ACC112 (cell line): ENCODE measurements around the gene MAPK1IP1L.
A peak's percentile ranks its signal among the peaks of the same experiment; 100 is the strongest.
"Not testable (repeated sequence)": the region's sequence is repeated elsewhere in the genome, so short reads cannot be mapped to it uniquely, and the experiment has no call there.

ENCODE experiments used
- H2AFZ ChIP-seq: fragments of 200-600 bp; sonication (generic); one replicate; pipeline ENCODE4 v1.6.0; 2017; ENCODE audit warnings: antibody characterized with exemption, low read length; ENCODE audit not compliant: unreplicated experiment
- H3K27ac ChIP-seq: fragments of 200-600 bp; sonication (generic); 2 replicates; pipeline ENCODE4 v1.5.1; 2014; ENCODE audit warnings: low read depth, mild to moderate bottlenecking, antibody characterized with exemption, low read length, moderate library complexity
- H3K27me3 ChIP-seq: fragments of 200-600 bp; sonication (generic); 2 replicates; pipeline ENCODE4 v1.6.1; 2014; ENCODE audit warnings: mild to moderate bottlenecking, antibody characterized with exemption, low read length, moderate library complexity, mixed read lengths; ENCODE audit not compliant: insufficient read depth
- H3K36me3 ChIP-seq: fragments of 200-600 bp; sonication (generic); 2 replicates; pipeline ENCODE4 v1.6.1; 2016; ENCODE audit warnings: mild to moderate bottlenecking, antibody characterized with exemption, low read length, moderate library complexity, mixed read lengths; ENCODE audit not compliant: insufficient read depth
- H3K4me1 ChIP-seq: fragments of 200-600 bp; sonication (generic); one replicate; pipeline ENCODE4 v1.6.1; 2016; ENCODE audit warnings: low read length, mixed read lengths; ENCODE audit not compliant: insufficient read depth, unreplicated experiment, control insufficient read depth
- H3K4me3 ChIP-seq: fragments of 200-600 bp; sonication (generic); 2 replicates; pipeline ENCODE4 v1.5.1; 2014; ENCODE audit warnings: mild to moderate bottlenecking, low read depth, low read length
- H3K79me2 ChIP-seq: fragments of 200-600 bp; sonication (generic); one replicate; pipeline ENCODE4 v1.6.0; 2016; ENCODE audit warnings: low read length; ENCODE audit not compliant: control insufficient read depth, unreplicated experiment, insufficient read depth

Gene MAPK1IP1L

GRCh38 chr14:55051423-55052268, at the start of gene MAPK1IP1L:
TSS of gene MAPK1IP1L (plus strand) at chr14:55051647. CDS start at chr14:55061684, 10,037 bp downstream.
- H3K4me1 ChIP-seq, result peaks cover 29% of the 10 kb centered on the region
- H3K4me3 ChIP-seq, result peak within 1 kb of the TSS; percentile 95
- peaks cover 50% of the 10 kb centered on the region for H3K79me2 ChIP-seq
- no peaks in the 10 kb centered on the region for H3K27me3 ChIP-seq
- H2AFZ ChIP-seq, result peak within 1 kb of the TSS; percentile 76
- peak within 1 kb of the TSS; percentile 99 for H3K27ac ChIP-seq
- peaks cover 20% of the 10 kb centered on the region for H3K36me3 ChIP-seq

- Histone ChIP-seq H3K4me3 (no peak overlapping the region), H3K36me3 (peaks cover 19% of the 10 kb centered on the region), H3K79me2 (no peaks in the 10 kb centered on the region), H3K4me1 (no peaks in the 10 kb centered on the region), H3K27me3 (no peaks in the 10 kb centered on the region), H2AFZ (no peak overlapping the region), H3K27ac (no peak overlapping the region)
These were observed 46.4 kb upstream of the MAPK1IP1L start for GRCh38 chr14:55005071-55005470.

GRCh38 chr14:55015006-55015405, 36.4 kb upstream of the MAPK1IP1L start:
- Histone ChIP-seq H3K36me3 (peaks cover 16% of the 10 kb centered on the region), H3K79me2 (peaks cover 22% of the 10 kb centered on the region), H3K27me3 (no peaks in the 10 kb centered on the region), H2AFZ (no peak overlapping the region), H3K4me3 (no peak overlapping the region), H3K27ac (no peak overlapping the region), H3K4me1 (peaks cover 6% of the 10 kb centered on the region)

DNA sequence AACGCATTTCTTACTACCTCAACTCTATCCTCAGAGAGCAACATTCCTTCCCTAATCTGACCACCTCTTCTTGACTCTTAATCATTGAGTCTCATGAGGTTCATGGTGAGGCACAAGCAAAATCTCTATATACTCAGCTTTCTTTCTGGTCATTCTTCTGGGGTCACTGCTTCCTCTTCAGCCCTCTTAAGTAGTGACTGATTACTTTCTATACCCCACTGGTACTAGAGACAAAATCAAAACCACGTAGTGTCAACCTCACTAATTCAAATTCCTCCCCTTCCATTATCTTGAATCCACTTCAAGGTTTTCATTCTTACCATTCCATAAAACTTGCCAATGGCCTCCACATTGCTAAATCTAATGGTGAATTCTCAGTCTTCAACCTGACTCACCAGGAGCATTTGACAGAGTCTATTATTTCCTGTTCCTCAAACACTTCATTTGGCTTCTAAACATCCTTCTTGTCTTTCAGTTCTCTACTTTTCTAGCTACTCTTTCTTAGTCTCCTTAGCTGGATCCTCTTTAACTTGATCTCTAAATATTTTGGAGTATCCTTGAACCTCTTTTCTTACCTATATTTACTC, 31.4 kb upstream of the MAPK1IP1L start:
- no peak overlapping the region for H3K27ac ChIP-seq
- no peaks in the 10 kb centered on the region for H3K4me1 ChIP-seq
- H3K4me3 ChIP-seq, result no peak overlapping the region
- no peaks in the 10 kb centered on the region for H3K27me3 ChIP-seq
- H3K36me3 ChIP-seq, result peaks cover 15% of the 10 kb centered on the region
- no peak overlapping the region for H2AFZ ChIP-seq
- H3K79me2 ChIP-seq, result peaks cover 48% of the 10 kb centered on the region

DNA sequence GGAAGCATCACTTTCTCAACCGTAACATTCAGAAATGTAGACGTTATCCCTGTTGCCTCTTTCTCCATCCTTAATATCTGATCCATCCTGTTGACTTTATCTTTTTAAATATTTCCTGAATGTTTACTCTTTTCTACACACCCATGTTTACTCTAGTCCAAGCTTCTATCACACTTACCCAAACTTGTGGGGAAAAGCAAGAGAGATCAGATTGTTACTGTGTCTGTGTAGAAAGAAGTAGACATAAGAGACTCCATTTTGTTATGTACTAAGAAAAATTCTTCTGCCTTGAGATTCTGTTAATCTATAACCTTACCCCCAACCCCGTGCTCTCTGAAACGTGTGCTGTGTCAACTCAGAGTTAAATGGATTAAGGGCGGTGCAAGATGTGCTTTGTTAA, 27.1 kb upstream of the MAPK1IP1L start:
- not testable (repeated sequence) for H3K4me3 ChIP-seq, H2AFZ ChIP-seq, H3K27ac ChIP-seq, H3K27me3 ChIP-seq
- H3K36me3 ChIP-seq, result peaks cover 15% of the 10 kb centered on the region; the same call in 1 of the 2 replicates
- peaks cover 11% of the 10 kb centered on the region for H3K4me1 ChIP-seq
- peaks cover 76% of the 10 kb centered on the region for H3K79me2 ChIP-seq

DNA sequence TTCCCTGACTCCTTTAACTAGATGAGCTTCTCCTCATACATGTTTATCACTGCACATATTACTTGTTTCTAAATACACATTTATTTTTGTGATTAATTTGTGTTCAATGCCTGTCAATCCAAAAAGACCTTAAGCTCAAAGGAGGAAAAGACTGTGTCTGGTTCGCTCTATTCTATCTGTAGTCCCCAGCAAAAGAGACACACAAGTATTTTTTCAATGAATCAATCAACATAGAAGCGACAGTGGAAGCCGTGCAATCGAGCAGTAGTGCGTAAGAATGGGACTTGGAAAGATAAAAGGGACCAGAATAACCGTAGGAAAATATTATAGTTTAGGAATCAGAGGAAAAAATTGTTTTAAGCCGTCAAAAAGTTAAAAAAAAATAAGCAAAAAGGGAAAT, 25.5 kb upstream of the MAPK1IP1L start:
- peaks cover 77% of the 10 kb centered on the region for H3K79me2 ChIP-seq
- H3K4me3 ChIP-seq, result peak overlapping the region; percentile 87
- H2AFZ ChIP-seq, result no peak overlapping the region
- H3K4me1 ChIP-seq, result peaks cover 23% of the 10 kb centered on the region
- no peaks in the 10 kb centered on the region for H3K27me3 ChIP-seq
- H3K27ac ChIP-seq, result peak overlapping the region; percentile 92
- peaks cover 15% of the 10 kb centered on the region; the same call in 1 of the 2 replicates for H3K36me3 ChIP-seq

DNA sequence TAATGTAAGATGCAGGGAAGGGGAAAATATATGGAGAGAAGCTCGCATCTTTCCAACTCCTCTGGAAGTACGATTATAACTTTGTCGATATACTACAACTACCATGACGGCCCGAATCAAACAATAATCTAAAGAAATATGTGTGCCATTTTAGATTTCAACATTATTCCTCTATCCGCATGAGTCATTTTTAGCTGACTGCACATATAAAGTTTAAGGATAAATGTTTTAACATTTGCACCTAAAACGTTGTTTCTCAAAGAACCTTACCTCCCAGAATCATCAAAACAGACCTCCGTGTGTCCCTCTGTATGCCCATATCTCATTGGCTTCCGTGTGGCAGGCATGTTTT, 25.0 kb upstream of the MAPK1IP1L start:
- Histone ChIP-seq H2AFZ (peak overlapping the region; percentile 89), H3K4me3 (peak overlapping the region; percentile 87), H3K27ac (peak overlapping the region; percentile 92), H3K36me3 (peaks cover 12% of the 10 kb centered on the region; the same call in 1 of the 2 replicates), H3K4me1 (peaks cover 28% of the 10 kb centered on the region), H3K27me3 (no peaks in the 10 kb centered on the region), H3K79me2 (peaks cover 81% of the 10 kb centered on the region)

DNA sequence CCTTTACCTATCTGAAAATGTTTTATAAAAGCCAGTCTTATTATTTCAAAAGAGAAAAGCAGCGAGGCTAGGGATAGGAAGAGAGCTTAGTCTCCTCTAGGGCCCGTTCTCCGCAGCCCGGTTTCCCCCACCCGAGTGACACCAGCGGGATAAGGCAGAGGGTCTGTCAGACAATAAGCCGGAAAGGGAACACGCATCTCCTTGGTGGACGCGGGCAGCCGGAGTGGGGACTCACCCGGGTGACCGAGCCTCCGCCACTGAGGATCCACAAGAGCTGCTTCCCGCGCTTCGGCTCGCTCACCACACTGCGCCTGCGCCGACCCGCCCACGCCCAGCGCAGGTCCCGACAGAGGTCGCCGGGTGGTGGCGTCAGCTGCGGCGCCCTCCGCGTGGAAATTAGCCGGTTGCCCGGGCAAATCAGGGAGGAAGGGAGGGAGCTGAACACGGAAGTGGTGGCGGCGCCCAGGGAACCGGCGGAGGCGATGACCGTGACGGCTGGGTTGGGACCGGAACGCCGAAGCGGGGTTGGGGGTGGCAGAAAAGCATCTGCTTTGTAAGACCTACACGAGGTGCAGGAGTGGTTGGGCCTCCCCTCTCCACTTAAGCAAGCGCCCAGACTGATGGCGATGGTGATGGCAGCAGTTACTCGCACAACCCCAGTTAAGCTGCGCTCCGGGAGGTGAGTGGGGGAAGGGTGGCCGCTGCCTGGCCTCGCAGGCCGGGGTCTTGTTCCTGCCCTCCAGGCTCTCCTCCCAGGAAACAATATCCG, 24.5 kb upstream of the MAPK1IP1L start, which contains the start of the genes SOCS4 and WDHD1:
TSS of gene SOCS4 (plus strand) at position 444 of the 769 bp plus-strand sequence. CDS start 15,806 bp downstream, outside the sequence.
TSS of gene WDHD1 (minus strand) at position 307 of the 769 bp plus-strand sequence. CDS start 312 bp downstream, outside the sequence.
- peaks cover 30% of the 10 kb centered on the region for H3K4me1 ChIP-seq
- peak within 1 kb of the TSS; percentile 87 for H3K4me3 ChIP-seq
- H3K36me3 ChIP-seq, result peaks cover 8% of the 10 kb centered on the region; the same call in 1 of the 2 replicates
- H3K27me3 ChIP-seq, result no peaks in the 10 kb centered on the region
- H3K27ac ChIP-seq, result peak within 1 kb of the TSS; percentile 92
- H3K79me2 ChIP-seq, result peaks cover 86% of the 10 kb centered on the region
- H2AFZ ChIP-seq, result peak within 1 kb of the TSS; percentile 89

DNA sequence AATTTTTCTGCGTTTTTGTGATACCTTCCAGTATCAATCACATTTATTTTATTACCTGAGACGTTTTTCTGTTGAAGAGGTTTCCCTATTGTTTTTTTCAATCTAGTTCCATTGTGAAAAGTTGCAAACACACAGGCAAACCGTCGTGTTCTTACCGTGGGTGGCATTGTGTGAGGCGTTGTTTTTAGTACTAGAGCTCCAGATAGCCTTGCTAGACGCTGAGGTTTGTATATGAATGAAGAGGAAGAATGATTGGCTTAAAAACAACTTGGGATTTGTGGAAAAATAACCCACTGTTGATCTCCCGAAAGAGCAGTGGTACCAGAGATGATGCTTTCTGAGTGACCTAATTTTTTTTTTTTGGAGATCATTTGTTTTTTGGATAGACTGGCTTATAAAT, 23.4 kb upstream of the MAPK1IP1L start:
- Histone ChIP-seq H3K36me3 (peaks cover 4% of the 10 kb centered on the region; the same call in 1 of the 2 replicates), H3K4me3 (peak overlapping the region; percentile 87), H3K79me2 (peaks cover 85% of the 10 kb centered on the region), H3K27ac (no peak overlapping the region), H3K4me1 (peaks cover 30% of the 10 kb centered on the region), H3K27me3 (no peaks in the 10 kb centered on the region), H2AFZ (no peak overlapping the region)

- Histone ChIP-seq H3K27me3 (no peaks in the 10 kb centered on the region), H2AFZ (no peak overlapping the region), H3K79me2 (peaks cover 81% of the 10 kb centered on the region), H3K36me3 (0 out of 2 replicates have a peak, but pooled peaks cover under 1% of the 10 kb centered on the region), H3K4me3 (peak overlapping the region; percentile 87), H3K27ac (no peak overlapping the region), H3K4me1 (peaks cover 30% of the 10 kb centered on the region)
These were observed 23.0 kb upstream of the MAPK1IP1L start for GRCh38 chr14:55028476-55028875.
